Daoy (cell line): ENCODE measurements around the gene NPAS2. TPM values are rescaled to one million over a fixed set of nuclear protein-coding genes. Genes with fewer than 3 reads are reported as not detected.

ENCODE experiments used
- DNase-seq: peaks from one replicate; pipeline ENCODE4 v3.0.0-alpha.2; 2015; ENCODE audit warnings: low read depth
- total RNA-seq: library from RNA; depleted of rRNA; stranded (reverse); fragments of >200 nt; shearing (Covaris generic); gene quantifications from 2 replicates; pipeline ENCODE4 v1.2.3, GENCODE V29; 2014

The NPAS2 gene
- total RNA-seq, 1 experiment from 2014 or later: 11.4 TPM

DNA sequence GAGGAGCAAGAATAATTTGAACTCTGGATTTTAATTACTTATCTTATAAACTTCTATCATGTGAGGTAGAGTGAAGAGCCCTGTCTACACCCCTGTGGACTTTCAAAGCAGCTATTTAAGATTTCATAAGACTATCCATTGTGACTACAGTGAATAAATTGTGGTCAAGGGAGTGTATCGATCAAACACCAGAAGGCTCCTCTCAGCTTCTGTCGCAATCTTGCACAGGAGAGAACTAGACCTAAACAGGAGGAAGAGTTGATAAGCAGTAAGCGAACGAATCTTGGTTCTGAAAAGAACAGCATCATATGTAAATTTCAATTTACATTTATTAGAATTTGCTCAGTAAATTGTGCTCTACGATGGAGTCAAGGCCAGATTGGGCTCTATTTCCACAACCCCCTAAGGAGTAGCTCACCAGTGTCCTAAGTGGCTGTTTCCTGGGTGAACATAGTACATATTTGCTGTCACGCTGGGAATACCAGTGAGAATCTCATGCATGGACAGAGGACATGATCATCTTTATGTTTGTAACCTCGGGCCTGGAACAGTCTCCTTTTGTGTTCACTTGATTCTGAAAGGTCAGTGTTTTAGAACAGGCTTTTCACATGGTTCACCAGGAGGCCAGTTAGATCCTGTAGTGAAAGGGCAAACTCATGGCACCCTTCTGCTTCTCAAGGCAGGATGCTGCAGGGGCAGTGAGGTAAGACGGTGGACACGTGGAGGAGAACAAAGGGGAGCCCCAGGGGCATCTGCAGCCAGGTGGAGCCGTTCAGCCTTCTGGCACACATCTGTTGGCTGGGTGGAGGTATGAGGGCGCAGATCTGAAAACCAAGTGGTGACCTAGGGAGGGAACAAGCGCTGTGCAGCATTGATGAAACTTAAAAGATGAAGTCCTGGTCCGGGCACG lies 33.3 kb downstream of the NPAS2 start:
- DNase-seq: no peak

DNA sequence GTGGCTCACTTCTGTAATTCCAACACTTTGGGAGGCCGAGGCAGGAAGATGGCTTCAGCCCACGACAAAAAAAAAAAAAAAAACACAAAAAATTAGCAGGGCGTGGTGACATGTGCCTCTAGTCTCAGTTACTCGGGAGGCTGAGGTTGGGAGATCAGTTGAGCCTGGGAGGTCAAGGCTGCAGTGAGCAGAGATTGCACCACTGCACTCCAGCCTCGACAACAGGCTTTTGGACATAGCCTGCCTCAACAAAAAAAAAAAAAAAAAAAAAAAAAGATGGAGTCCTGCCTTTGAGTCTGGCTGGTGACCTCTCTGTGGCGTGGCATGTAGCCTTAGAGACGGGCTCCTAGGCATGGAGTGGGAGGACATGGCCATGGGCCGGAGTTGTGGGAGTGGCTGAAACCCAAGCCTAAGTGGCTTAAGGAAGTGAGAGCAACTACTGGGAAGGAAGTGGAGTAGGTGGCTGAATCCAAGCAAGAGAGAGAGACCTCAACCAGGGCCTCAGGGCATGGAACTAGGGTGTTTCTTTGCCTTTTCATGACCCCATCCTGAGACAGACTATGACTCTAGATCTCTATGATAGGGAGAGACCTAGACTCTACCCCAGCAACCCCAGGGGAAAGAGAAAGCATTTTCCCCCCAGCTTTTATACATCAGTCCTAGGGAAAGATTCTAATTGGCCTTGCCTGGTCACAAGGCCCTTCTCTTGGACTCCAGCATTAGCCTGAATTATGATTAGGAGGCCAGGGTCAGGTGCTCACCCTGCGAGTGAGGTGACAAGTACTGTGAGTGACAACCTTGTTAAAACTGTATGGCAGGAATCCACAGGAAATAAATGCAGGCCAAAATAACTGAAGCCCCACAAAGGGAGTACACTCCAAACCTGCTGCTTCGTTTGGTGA lies 34.2 kb downstream of the NPAS2 start:
- DNase-seq: peak; percentile 23

GRCh38 chr2:100855084-100855483 lies 35.1 kb downstream of the NPAS2 start:
- no peak for DNase-seq

DNA sequence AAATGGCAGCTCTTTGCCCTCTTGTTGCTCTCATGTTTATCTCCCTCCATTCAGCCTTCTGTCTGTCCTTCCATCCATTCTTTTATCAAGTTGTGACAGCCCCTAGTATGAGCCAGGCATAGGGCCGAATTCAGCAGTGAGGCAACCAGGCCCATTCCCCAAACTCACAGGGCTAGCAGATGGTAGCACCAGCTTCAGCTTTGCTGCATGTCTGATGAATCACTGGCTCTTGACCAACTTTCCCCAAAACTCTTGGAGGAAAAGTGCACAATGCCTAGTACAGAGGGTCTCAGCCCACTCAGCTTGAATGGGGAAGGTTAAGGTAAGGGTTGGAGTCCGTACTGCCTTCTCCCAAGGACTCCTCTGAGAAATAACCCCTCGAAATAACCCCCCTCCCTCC lies 35.7 kb downstream of the NPAS2 start:
- no peak for DNase-seq

- DNase-seq: no peak
These were observed 36.8 kb downstream of the NPAS2 start for GRCh38 chr2:100856732-100857131.

- DNase-seq: no peak
These were observed 37.4 kb downstream of the NPAS2 start for GRCh38 chr2:100857341-100857740.

DNA sequence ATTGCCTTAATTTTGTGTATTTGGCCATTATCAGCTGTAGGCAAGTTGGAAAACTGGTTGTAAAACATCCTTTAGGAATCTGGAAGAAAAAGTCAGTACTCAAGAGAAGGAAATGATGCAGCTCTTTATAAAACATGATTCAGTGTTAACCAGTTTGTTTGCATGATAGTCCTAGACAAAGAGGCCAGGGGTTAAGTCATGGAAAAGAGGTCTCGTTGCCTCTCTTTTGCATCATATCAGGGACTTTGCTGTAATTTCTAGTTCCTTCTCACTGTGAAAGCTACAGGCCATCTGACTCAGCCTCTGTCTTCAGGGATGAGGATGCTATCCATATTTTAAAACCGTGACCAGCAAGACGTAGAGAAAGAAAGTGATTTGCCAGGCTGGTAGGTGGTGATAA lies 38.0 kb downstream of the NPAS2 start:
- DNase-seq: peak; percentile 37

- no peak for DNase-seq
These were observed 40.0 kb downstream of the NPAS2 start for GRCh38 chr2:100859902-100860301.

DNA sequence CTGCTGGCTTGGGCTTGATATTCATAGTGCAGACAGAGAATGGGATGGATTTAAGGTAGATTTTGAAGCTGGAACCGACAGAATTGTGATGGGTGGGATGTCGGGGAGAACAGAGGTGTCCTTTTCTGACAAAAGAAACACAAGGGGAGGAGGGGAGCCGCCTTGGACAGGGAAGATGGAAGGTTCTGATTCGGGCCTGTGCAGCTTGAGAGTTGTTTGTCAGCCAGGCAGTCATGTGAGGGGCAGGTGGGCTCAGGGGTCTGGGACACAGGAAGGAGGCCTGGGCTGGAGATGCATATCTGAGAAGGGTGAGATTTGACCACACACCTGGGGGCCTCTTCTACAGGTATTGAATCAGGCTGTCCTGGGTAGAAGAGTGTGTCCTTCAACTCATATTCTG lies 41.4 kb downstream of the NPAS2 start:
- no peak for DNase-seq

GRCh38 chr2:100862081-100862480 lies 42.1 kb downstream of the NPAS2 start:
- DNase-seq: no peak

- DNase-seq: peak; percentile 41
These were observed 46.0 kb downstream of the NPAS2 start for GRCh38 chr2:100865816-100866460.

GRCh38 chr2:100868083-100868482 lies 48.1 kb downstream of the NPAS2 start:
- DNase-seq: no peak

DNA sequence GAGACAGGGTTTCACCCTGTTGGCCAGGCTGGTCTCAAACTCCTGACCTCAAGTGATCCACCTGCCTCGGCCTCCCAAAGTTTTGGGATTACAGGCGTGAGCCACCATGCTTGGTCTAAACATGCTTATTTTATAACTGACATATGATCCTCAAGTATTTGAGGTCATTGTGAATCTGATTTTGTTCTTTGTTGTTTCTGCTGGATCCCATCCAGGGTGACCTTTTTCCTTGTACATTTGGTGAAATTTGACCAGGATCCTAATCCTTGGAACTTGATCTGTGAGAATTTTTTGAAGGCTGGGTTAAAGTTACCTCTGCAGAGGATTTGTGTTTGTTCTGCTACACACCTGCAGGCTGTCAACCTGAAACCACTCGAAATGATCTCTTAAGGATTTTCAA lies 49.2 kb downstream of the NPAS2 start:
- DNase-seq: no peak

- DNase-seq: no peak
These were observed 51.0 kb downstream of the NPAS2 start for GRCh38 chr2:100870652-100871531.

- no peak for DNase-seq
These were observed 55.7 kb downstream of the NPAS2 start for GRCh38 chr2:100875516-100876230.

DNA sequence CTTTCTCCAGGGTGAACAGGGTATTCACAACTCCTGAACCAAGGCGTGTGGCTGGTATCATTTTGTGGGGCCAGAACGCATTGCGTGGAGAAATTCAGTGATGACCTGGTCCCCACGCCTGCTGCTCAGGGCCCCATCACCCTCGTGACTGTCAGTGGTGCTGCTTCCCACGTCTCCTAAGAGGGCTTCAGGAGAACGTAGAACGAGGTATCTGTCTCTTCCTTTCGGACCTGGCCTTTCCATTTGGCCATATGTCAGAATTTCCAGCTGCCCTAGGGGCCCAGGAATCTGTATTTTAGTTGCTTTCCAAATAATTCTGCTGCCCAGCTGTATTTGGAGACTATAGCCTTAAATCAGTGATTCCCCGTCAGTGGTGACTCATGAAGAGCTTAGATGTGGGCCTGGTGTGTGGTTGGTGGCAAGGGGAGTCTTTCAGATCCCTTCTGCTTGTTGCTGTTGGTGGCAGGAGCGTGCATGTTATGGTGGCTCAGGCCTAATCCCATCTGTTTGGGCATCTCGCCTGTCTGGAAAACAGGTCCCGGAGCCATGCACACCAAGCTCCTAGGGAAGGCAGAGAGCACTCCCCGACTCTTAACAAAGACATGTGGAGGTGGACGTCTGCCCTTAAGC lies 56.4 kb downstream of the NPAS2 start:
- DNase-seq: no peak

GRCh38 chr2:100877555-100877954 lies 57.6 kb downstream of the NPAS2 start:
- peak; percentile 66 for DNase-seq

- no peak for DNase-seq
These were observed 58.3 kb downstream of the NPAS2 start for GRCh38 chr2:100878000-100878791.

DNA sequence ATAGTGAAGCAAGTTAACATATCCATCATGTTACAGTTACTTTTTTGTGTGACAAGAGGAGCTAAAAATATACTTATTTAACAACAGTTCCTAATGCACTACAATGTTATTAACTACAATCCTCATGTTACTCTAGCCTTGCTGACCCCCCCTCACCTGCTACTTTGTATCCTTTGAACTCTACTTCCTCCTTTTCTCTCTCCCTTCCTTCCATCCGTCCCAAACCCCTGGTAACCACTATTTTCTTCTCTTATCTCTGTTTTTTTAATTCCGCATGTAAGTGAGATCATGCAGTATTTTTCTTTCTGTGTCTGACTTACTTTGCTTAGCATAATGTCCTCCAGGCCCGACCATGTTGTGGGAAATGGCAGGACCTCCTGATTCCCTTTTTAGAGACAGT lies 59.4 kb downstream of the NPAS2 start:
- no peak for DNase-seq
